GM19043 (cell line): ENCODE data around the gene FOXP1.

Experiments
- ATAC-seq: cut with Tn5 transposase; IDR thresholded peaks from one replicate; pipeline ENCODE4 v1.9.1; 2021; ENCODE audit warnings: low read depth; ENCODE audit not compliant: unreplicated experiment

FOXP1 gene

GRCh38 chr3:71461114-71461513, 122.4 kb downstream of the FOXP1 start:
- ATAC-seq: no peak

GRCh38 chr3:71458895-71459294, 124.6 kb downstream of the FOXP1 start:
- no peak for ATAC-seq

- no peak for ATAC-seq
Measured at GRCh38 chr3:71456826-71457225, 126.7 kb downstream of the FOXP1 start.

- no peak for ATAC-seq
Measured at GRCh38 chr3:71456156-71456555, 127.4 kb downstream of the FOXP1 start.

- no peak for ATAC-seq
Measured at GRCh38 chr3:71454512-71455403, 128.8 kb downstream of the FOXP1 start.

GRCh38 chr3:71453822-71454511, 129.6 kb downstream of the FOXP1 start:
- ATAC-seq: no peak

- ATAC-seq: no peak
Measured at GRCh38 chr3:71453319-71453718, 130.2 kb downstream of the FOXP1 start.

- ATAC-seq: no peak
Measured at GRCh38 chr3:71451812-71452211, 131.7 kb downstream of the FOXP1 start.

GRCh38 chr3:71451060-71451459, 132.5 kb downstream of the FOXP1 start:
- ATAC-seq: no peak

GRCh38 chr3:71450162-71450561, 133.4 kb downstream of the FOXP1 start:
- no peak for ATAC-seq

- no peak for ATAC-seq
Measured at GRCh38 chr3:71447803-71448202, 135.7 kb downstream of the FOXP1 start.

- no peak for ATAC-seq
Measured at GRCh38 chr3:71447197-71447596, 136.3 kb downstream of the FOXP1 start.

GRCh38 chr3:71446734-71447133, 136.8 kb downstream of the FOXP1 start:
- no peak for ATAC-seq

- no peak for ATAC-seq
Measured at GRCh38 chr3:71446260-71446659, 137.3 kb downstream of the FOXP1 start.

GRCh38 chr3:71444861-71445259, 138.7 kb downstream of the FOXP1 start:
- ATAC-seq: no peak

GRCh38 chr3:71444028-71444860, 139.3 kb downstream of the FOXP1 start:
- peak; percentile 91 for ATAC-seq

- no peak for ATAC-seq
Measured at GRCh38 chr3:71443332-71443731, 140.2 kb downstream of the FOXP1 start.

GRCh38 chr3:71442652-71443042, 140.9 kb downstream of the FOXP1 start:
- no peak for ATAC-seq

- ATAC-seq: no peak
Measured at GRCh38 chr3:71441925-71442651, 141.4 kb downstream of the FOXP1 start.

GRCh38 chr3:71441217-71441924, 142.2 kb downstream of the FOXP1 start:
- no peak for ATAC-seq
